Endothelial cell of umbilical vein (primary cell): ENCODE results near the gene CDC42EP5. TPM values are rescaled to one million over a fixed set of nuclear protein-coding genes. Genes with fewer than 3 reads are reported as not detected.

ENCODE experiments used
- BruUV-seq: library from RNA; stranded (reverse); fragments of 400-500 nt; replicated peaks from 2 replicates; lab custom pipeline; 2021; lab: Mats Ljungman, UMichigan
- CTCF ChIA-PET: fragments of 300-600, 350-600 bp; sonication (Branson Sonifier 250); formaldehyde crosslinking; loops from one replicate; lab custom pipeline; 2021; ENCODE audit warnings: antibody characterized with exemption, inconsistent platforms; lab: Charles Lee
- POLR2A ChIA-PET: fragments of 300-600, 350-600 bp; sonication (Branson Sonifier 250); formaldehyde crosslinking; loops from one replicate; lab custom pipeline; 2021; ENCODE audit warnings: antibody characterized with exemption, inconsistent platforms; lab: Charles Lee
- DNase-seq: peaks from one replicate; pipeline ENCODE4 v3.0.0-alpha.2; 2011; ENCODE audit warnings: low read depth, low spot score
- FAIRE-seq: peaks from 2 replicates; lab custom pipeline; 2011; peaks lifted over from hg19 to GRCh38; lab: Jason Lieb, UNC
- H2AFZ ChIP-seq: 2 replicates; pipeline ENCODE4 v1.6.0; 2012; ENCODE audit warnings: low read depth, low read length, control low read depth, inconsistent platforms
- H3K27ac ChIP-seq: 2 replicates; pipeline ENCODE4 v1.5.1; 2011; ENCODE audit warnings: low read depth, mild to moderate bottlenecking, control low read depth, low read length, moderate library complexity; ENCODE audit not compliant: insufficient read depth
- H3K27me3 ChIP-seq, 2 experiments: 2 replicates each; pipeline versions ENCODE4 v1.6.0 to v1.6.1; 2011; ENCODE audit warnings: low read length in 2 of 2, mixed read lengths in 1 of 2; ENCODE audit not compliant: control insufficient read depth in 2 of 2, insufficient read depth in 2 of 2
- H3K36me3 ChIP-seq, 2 experiments: 2 replicates in 1 of 2; 3 replicates in 1 of 2; pipeline ENCODE4 v1.5.1; 2011; ENCODE audit warnings: low read length in 2 of 2, mild to moderate bottlenecking in 1 of 2, moderate library complexity in 1 of 2; ENCODE audit not compliant: control insufficient read depth in 2 of 2, insufficient read depth in 2 of 2; ENCODE audit errors: extremely low read depth in 1 of 2
- H3K4me1 ChIP-seq: 3 replicates; pipeline ENCODE4 v1.5.1; 2011; ENCODE audit warnings: mild to moderate bottlenecking, low read length; ENCODE audit not compliant: control insufficient read depth, insufficient read depth; ENCODE audit errors: extremely low read depth
- H3K4me2 ChIP-seq: 2 replicates; pipeline ENCODE4 v1.6.1; 2011; ENCODE audit warnings: low read length, control low read depth, mixed read lengths; ENCODE audit not compliant: insufficient read depth
- H3K4me3 ChIP-seq, 3 experiments: fragments of 200-600 bp in 1 of 3; sonication (generic), shearing (Covaris generic) in 1 of 3; replicated peaks in 1 of 3; 2 replicates each; pipeline ENCODE4 v1.5.1; 2011 to 2016; ENCODE audit warnings: control low read depth in 3 of 3, low read length in 3 of 3, mild to moderate bottlenecking in 2 of 3, inconsistent platforms in 1 of 3, low read depth in 1 of 3, moderate library complexity in 1 of 3; ENCODE audit not compliant: insufficient read depth in 1 of 3
- H3K79me2 ChIP-seq: 2 replicates; pipeline ENCODE4 v1.6.0; 2012; ENCODE audit warnings: low read length, inconsistent platforms; ENCODE audit not compliant: control insufficient read depth, insufficient read depth
- H3K9ac ChIP-seq: replicated peaks from 2 replicates; pipeline ENCODE3; 2011; ENCODE audit warnings: low read length, control low read depth; ENCODE audit not compliant: insufficient read depth; ENCODE audit errors: extremely low read depth
- H3K9me1 ChIP-seq: replicated peaks from 3 replicates; pipeline ENCODE4 v1.6.0; 2011; ENCODE audit warnings: mild to moderate bottlenecking, low read length; ENCODE audit not compliant: control insufficient read depth, insufficient read depth; ENCODE audit errors: extremely low read depth
- H3K9me3 ChIP-seq: replicated peaks from 2 replicates; pipeline ENCODE4 v1.5.1; 2012; ENCODE audit warnings: low read length, inconsistent platforms; ENCODE audit not compliant: control insufficient read depth, insufficient read depth
- H4K20me1 ChIP-seq: replicated peaks from 2 replicates; pipeline ENCODE3; 2011; ENCODE audit warnings: mild to moderate bottlenecking, low read length; ENCODE audit not compliant: control insufficient read depth, insufficient read depth; ENCODE audit errors: extremely low read depth
- CTCF ChIP-seq, 2 donors: IDR thresholded peaks; 1 replicate in 1 of 2; 2 replicates in 1 of 2; pipeline ENCODE4 v1.5.1; 2011; ENCODE audit warnings: low read length in 2 of 2, mild to moderate bottlenecking in 2 of 2, moderate library complexity in 2 of 2, control low read depth in 1 of 2, inconsistent platforms in 1 of 2, low read depth in 1 of 2; ENCODE audit not compliant: insufficient read depth in 1 of 2; ENCODE audit errors: extremely low read depth in 1 of 2
- EZH2 ChIP-seq: IDR thresholded peaks from 2 replicates; pipeline ENCODE4 v1.6.1; 2012; ENCODE audit warnings: borderline replicate concordance, low read depth, mild to moderate bottlenecking, moderate library complexity, low read length, inconsistent platforms; ENCODE audit not compliant: severe bottlenecking
- FOS ChIP-seq: IDR thresholded peaks from 2 replicates; pipeline ENCODE4 v1.6.1; 2011; ENCODE audit warnings: mild to moderate bottlenecking, low read length, moderate library complexity, borderline replicate concordance; ENCODE audit not compliant: insufficient read depth
- GATA2 ChIP-seq: IDR thresholded peaks from 2 replicates; pipeline ENCODE4 v1.7.0; 2011; ENCODE audit warnings: low read depth, mild to moderate bottlenecking, moderate library complexity, mixed read lengths, low read length; ENCODE audit not compliant: insufficient read length, insufficient read depth
- JUN ChIP-seq: IDR thresholded peaks from 2 replicates; pipeline ENCODE4 v1.6.1; 2011; ENCODE audit warnings: borderline replicate concordance, low read depth; ENCODE audit not compliant: insufficient read length, insufficient read depth
- MAX ChIP-seq: IDR thresholded peaks from 2 replicates; pipeline ENCODE4 v1.6.1; 2011; ENCODE audit not compliant: insufficient read depth, insufficient read length
- MYC ChIP-seq: IDR thresholded peaks from one replicate; pipeline ENCODE4 v1.6.1; 2011; ENCODE audit warnings: mild to moderate bottlenecking, low read depth, low read length
- POLR2A ChIP-seq: IDR thresholded peaks from 2 replicates; pipeline ENCODE4 v1.6.1; 2012; ENCODE audit warnings: low read depth, mild to moderate bottlenecking, control low read depth, low read length
- POLR2AphosphoS5 ChIP-seq: IDR thresholded peaks from 2 replicates; pipeline ENCODE4 v1.6.1; 2012; ENCODE audit warnings: low read depth, mild to moderate bottlenecking, control low read depth, low read length, moderate library complexity; ENCODE audit not compliant: insufficient read depth
- dilution Hi-C: fragments of 300-500 bp; cut with MboI; formaldehyde crosslinking; loops from one replicate; pipeline ENCODE4 v1.15.0; 2019; ENCODE audit warnings: low sequenced_read_pairs; ENCODE audit not compliant: extremely low pct_ligation_motif_present
- intact Hi-C: fragments of 100-400 bp; cut with micrococcal nuclease; formaldehyde crosslinking; loops from one replicate; pipeline ENCODE4 v1.10.0; 2022
- polyA plus RNA-seq, 4 experiments: library from polyadenylated mRNA; depleted of rRNA in 3 of 4; stranded (reverse) in 3 of 4; unstranded in 1 of 4; fragments of >200 nt; gene quantifications; 2 replicates each; pipeline versions ENCODE4 v1.2.1 to v1.2.3, GENCODE V29; 2011 to 2012; ENCODE audit warnings: missing spikeins in 1 of 4
- total RNA-seq: library from RNA; stranded (reverse); gene quantifications from 2 replicates; pipeline ENCODE4 v1.2.3, GENCODE V29; 2021

Gene CDC42EP5
- total and polyA plus RNA-seq, 2 donors (not counting 3 experiments of a cell fraction or from before 2014, with no cell fraction given) = 37.3 to 85.5 TPM

- ChIA-PET CTCF (no interaction called here), POLR2A (no interaction called here)
- TF ChIP-seq MAX (no peak), POLR2AphosphoS5 (no peak), JUN (no peak), CTCF (IDR thresholded peaks at IDR 0.05; ENCODE audit: extremely low read depth in 1 of 2, insufficient read depth in 1 of 2, low read depth in 1 of 2, low read length in 2 of 2) (no peak), MYC (no peak), POLR2A (no peak), FOS (no peak), EZH2 (no peak), GATA2 (no peak)
- dilution Hi-C loops (no loop called here), intact Hi-C loops (no loop called here)
- Histone ChIP-seq H3K27me3 (no peaks in the 10 kb centered on the region), H3K9me3 (no peaks in the 10 kb centered on the region), H3K4me3 (no peak overlapping the region), H3K4me2 (no peak overlapping the region), H3K27ac (no peak overlapping the region), H3K4me1 (no peaks in the 10 kb centered on the region), H4K20me1 (no peaks in the 10 kb centered on the region), H3K9ac (no peak overlapping the region), H3K79me2 (no peaks in the 10 kb centered on the region), H3K9me1 (no peaks in the 10 kb centered on the region), H2AFZ (no peak overlapping the region), H3K36me3 (no peaks in the 10 kb centered on the region)
- DNase-seq (no peak), FAIRE-seq (no peak)
- BruUV-seq = no TSS peak
Measured at GRCh38 chr19:54489341-54489740, 16.2 kb upstream of the CDC42EP5 start.
